Panc1 (cell line): Measurements from ENCODE around the gene YOD1. TPM values are rescaled to one million over a fixed set of nuclear protein-coding genes. Genes with fewer than 3 reads are reported as not detected.

Experiments used
- ATAC-seq: fragments of 200-7000 bp; cut with Tn5 transposase; 2 replicates; pipeline ENCODE4 v1.9.1; 2020; ENCODE audit warnings: mild to moderate bottlenecking, moderate library complexity
- BruUV-seq: library from RNA; stranded (reverse); fragments of 400-500 nt; replicated peaks from 2 replicates; lab custom pipeline; 2021; lab: Mats Ljungman, UMichigan
- CTCF ChIA-PET: fragments of 300-600 bp; sonication (Branson Sonifier 250); formaldehyde crosslinking; loops from one replicate; lab custom pipeline; 2022; ENCODE audit warnings: antibody characterized with exemption; lab: Charles Lee
- POLR2A ChIA-PET: fragments of 300-600 bp; sonication (Branson Sonifier 250); formaldehyde crosslinking; loops from one replicate; lab custom pipeline; 2022; ENCODE audit warnings: antibody characterized with exemption; lab: Charles Lee
- DNase-seq: peaks from one replicate; pipeline ENCODE4 v3.0.0-alpha.2; 2010; ENCODE audit warnings: low read depth, low spot score
- H3K27ac ChIP-seq: 2 replicates; pipeline ENCODE4 v1.5.1; 2011; ENCODE audit warnings: mild to moderate bottlenecking, low read length, inconsistent platforms
- H3K27me3 ChIP-seq: fragments of 200-500 bp; sonication (Bioruptor generic); 2 replicates; pipeline ENCODE4 v1.6.0; 2014; ENCODE audit warnings: low read length, inconsistent platforms; ENCODE audit not compliant: control insufficient read depth, insufficient read depth
- H3K36me3 ChIP-seq: fragments of 200-500 bp; sonication (Bioruptor generic); 2 replicates; pipeline ENCODE4 v1.5.1; 2014; ENCODE audit warnings: inconsistent platforms, mild to moderate bottlenecking, low read length, moderate library complexity; ENCODE audit not compliant: control insufficient read depth, insufficient read depth
- H3K4me1 ChIP-seq: 2 replicates; pipeline ENCODE4 v1.5.1; 2011; ENCODE audit warnings: inconsistent platforms, mild to moderate bottlenecking, low read length, moderate library complexity; ENCODE audit not compliant: control insufficient read depth, insufficient read depth
- H3K4me3 ChIP-seq, 2 experiments: 2 replicates each; pipeline ENCODE4 v1.5.1; 2011 to 2012; ENCODE audit warnings: low read depth in 2 of 2, low read length in 2 of 2, mild to moderate bottlenecking in 2 of 2, inconsistent platforms in 1 of 2, moderate library complexity in 1 of 2
- H3K9me3 ChIP-seq: fragments of 200-500 bp; sonication (Bioruptor generic); 2 replicates; pipeline ENCODE4 v1.5.1; 2014; ENCODE audit warnings: low read depth, mild to moderate bottlenecking, inconsistent platforms, low read length, moderate library complexity; ENCODE audit not compliant: control insufficient read depth, insufficient read depth
- CTCF ChIP-seq: fragments of 450-650 bp; IDR thresholded peaks from 2 replicates; pipeline ENCODE4 v1.5.1; 2017; ENCODE audit warnings: mild to moderate bottlenecking
- POLR2AphosphoS5 ChIP-seq: IDR thresholded peaks from 2 replicates; pipeline ENCODE4 v1.6.1; 2012; ENCODE audit warnings: mild to moderate bottlenecking, low read depth, low read length, moderate library complexity
- REST ChIP-seq, 2 experiments: IDR thresholded peaks; 2 replicates each; pipeline ENCODE4 v1.6.1; 2011 to 2012; ENCODE audit warnings: low read depth in 2 of 2, control low read depth in 1 of 2, low read length in 1 of 2, mild to moderate bottlenecking in 1 of 2, moderate library complexity in 1 of 2; ENCODE audit not compliant: insufficient read depth in 1 of 2
- SIN3A ChIP-seq: IDR thresholded peaks from 2 replicates; pipeline ENCODE4 v1.6.1; 2012; ENCODE audit warnings: low read depth, mild to moderate bottlenecking, low read length, moderate library complexity, borderline replicate concordance; ENCODE audit not compliant: insufficient read depth
- TCF7L2 ChIP-seq: IDR thresholded peaks from 2 replicates; pipeline ENCODE4 v1.6.1; 2011; ENCODE audit warnings: mild to moderate bottlenecking, low read depth, low read length, inconsistent platforms
- in situ Hi-C: cut with HindIII; loops from 2 replicates; pipeline ENCODE4 v1.10.0; 2016; ENCODE audit warnings: low sequenced_read_pairs, low pct_unique_long_range_greater_than_20kb
- intact Hi-C: fragments of 100-400 bp; cut with micrococcal nuclease; formaldehyde crosslinking; loops from one replicate; pipeline ENCODE4 v1.10.0; 2022; ENCODE audit not compliant: unreplicated experiment
- total RNA-seq: library from RNA; stranded (reverse); gene quantifications from one replicate; pipeline ENCODE4 v1.2.1, GENCODE V29; 2021; ENCODE audit not compliant: unreplicated experiment

The YOD1 gene
- total RNA-seq, 1 experiment from 2014 or later: 7.1 TPM

GRCh38 chr1:206998816-206999215 lies 52.2 kb downstream of the YOD1 start:
- Histone ChIP-seq H3K27me3 (peaks cover 13% of the 10 kb centered on the region), H3K9me3 (no peaks in the 10 kb centered on the region), H3K4me3 (no peak overlapping the region), H3K4me1 (no peaks in the 10 kb centered on the region), H3K27ac (no peak overlapping the region), H3K36me3 (no peaks in the 10 kb centered on the region)
- TF ChIP-seq POLR2AphosphoS5: no peak
- no peak for TF ChIP-seq SIN3A
- TF ChIP-seq TCF7L2: no peak
- no peak for TF ChIP-seq REST (IDR thresholded peaks at IDR 0.05; ENCODE audit: insufficient read depth in 1 of 2, low read depth in 2 of 2, low read length in 1 of 2)
- no peak for TF ChIP-seq CTCF
- no TSS peak for BruUV-seq
- ChIA-PET POLR2A (no interaction called here), CTCF (no interaction called here)
- intact Hi-C loops: no loop called here
- ATAC-seq: no peak
- in situ Hi-C loops: no loop called here
- no peak for DNase-seq

Other genes with a start within 250 kb of the YOD1 start
- gene IL20, start 185.6 kb downstream of the YOD1 start, total RNA-seq: not detected
- not detected for gene IL24, start 153.8 kb downstream of the YOD1 start, total RNA-seq
- 0.41 TPM for gene FCMR, start 129.3 kb downstream of the YOD1 start, total RNA-seq
- gene PIGR, start 104.7 kb downstream of the YOD1 start, total RNA-seq: 1.4 TPM
- gene FCAMR, start 80.7 kb downstream of the YOD1 start, total RNA-seq: not detected
- gene C1orf116, start 18.5 kb downstream of the YOD1 start, total RNA-seq: 0.08 TPM
- 35.6 TPM for gene PFKFB2, start 2.1 kb upstream of the YOD1 start, total RNA-seq
- 0.62 TPM for gene C4BPB, start 37.7 kb upstream of the YOD1 start, total RNA-seq
- gene C4BPA, start 53.0 kb upstream of the YOD1 start, total RNA-seq: 0.26 TPM